Measurements from ENCODE around the gene SHKBP1.

SHKBP1 gene

DNA sequence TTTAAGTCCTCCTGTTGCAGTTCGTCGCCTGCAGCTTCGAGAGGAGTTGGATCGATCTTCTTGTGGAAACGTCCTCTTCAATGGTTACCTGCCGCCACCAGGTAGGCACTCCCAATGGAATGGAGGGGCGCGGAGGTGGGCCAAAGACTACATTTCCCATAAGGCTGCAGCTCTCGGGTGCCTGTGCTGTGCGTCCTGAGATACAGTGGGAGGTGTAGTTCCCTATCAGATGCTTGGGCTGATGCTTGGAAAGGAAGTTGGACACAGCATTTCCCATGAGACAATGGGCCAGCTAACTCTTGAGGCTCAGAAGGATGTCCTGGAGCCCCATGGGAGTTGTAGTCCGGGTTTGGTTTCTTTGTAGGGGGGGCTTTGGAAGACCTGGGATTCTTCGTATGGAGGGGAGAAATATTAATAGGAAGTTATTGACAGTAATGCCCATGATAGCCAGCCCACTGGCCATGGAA lies 1.8 kb downstream of the SHKBP1 start:
- no peak for DNase-seq (ENCODE audit: low read depth)
- H3K4me3 ChIP-seq (ENCODE audit: low read depth, low read length) = no peak overlapping the region
- no peak for TF ChIP-seq CTCF (IDR thresholded peaks at IDR 0.05; ENCODE audit: low read depth, low read length, missing control alignments)

- no peak for DNase-seq (ENCODE audit: low read depth)
- no peak overlapping the region for H3K4me3 ChIP-seq (ENCODE audit: low read depth, low read length)
- no peak for TF ChIP-seq CTCF (IDR thresholded peaks at IDR 0.05; ENCODE audit: low read depth, low read length, missing control alignments)
Observed at GRCh38 chr19:40580619-40581018, 3.9 kb downstream of the SHKBP1 start.

GRCh38 chr19:40581531-40581930 lies 4.9 kb downstream of the SHKBP1 start:
- H3K4me3 ChIP-seq (ENCODE audit: low read depth, low read length) = no peak overlapping the region
- no peak for TF ChIP-seq CTCF (IDR thresholded peaks at IDR 0.05; ENCODE audit: low read depth, low read length, missing control alignments)
- DNase-seq (ENCODE audit: low read depth) = no peak

- TF ChIP-seq CTCF (IDR thresholded peaks at IDR 0.05; ENCODE audit: low read depth, low read length, missing control alignments) = no peak
- H3K4me3 ChIP-seq (ENCODE audit: low read depth, low read length) = no peak overlapping the region
- DNase-seq (ENCODE audit: low read depth) = no peak
Observed at GRCh38 chr19:40582467-40582866, 5.8 kb downstream of the SHKBP1 start.

DNA sequence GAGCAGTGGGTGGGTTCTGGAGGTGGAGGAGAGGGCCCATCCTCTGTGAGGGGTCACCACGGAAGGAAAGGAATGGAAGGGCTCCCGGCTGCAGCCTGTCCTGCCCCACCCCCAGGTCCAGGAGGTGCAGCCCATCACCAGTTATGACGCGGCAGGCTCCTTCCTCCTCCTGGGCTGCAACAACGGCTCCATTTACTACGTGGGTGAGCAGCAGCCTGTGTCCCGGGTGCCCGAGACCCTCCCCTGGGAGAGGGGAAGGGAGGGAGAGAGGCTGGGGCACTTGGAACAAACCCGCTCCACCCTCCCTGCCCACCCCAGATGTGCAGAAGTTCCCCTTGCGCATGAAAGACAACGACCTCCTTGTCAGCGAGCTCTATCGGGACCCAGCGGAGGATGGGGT lies 6.6 kb downstream of the SHKBP1 start:
- DNase-seq (ENCODE audit: low read depth) = no peak
- TF ChIP-seq CTCF (IDR thresholded peaks at IDR 0.05; ENCODE audit: low read depth, low read length, missing control alignments) = no peak
- H3K4me3 ChIP-seq (ENCODE audit: low read depth, low read length) = no peak overlapping the region

GRCh38 chr19:40584007-40584406 lies 7.3 kb downstream of the SHKBP1 start:
- no peak for DNase-seq (ENCODE audit: low read depth)
- no peak overlapping the region for H3K4me3 ChIP-seq (ENCODE audit: low read depth, low read length)
- TF ChIP-seq CTCF (IDR thresholded peaks at IDR 0.05; ENCODE audit: low read depth, low read length, missing control alignments) = peak; percentile 44

DNA sequence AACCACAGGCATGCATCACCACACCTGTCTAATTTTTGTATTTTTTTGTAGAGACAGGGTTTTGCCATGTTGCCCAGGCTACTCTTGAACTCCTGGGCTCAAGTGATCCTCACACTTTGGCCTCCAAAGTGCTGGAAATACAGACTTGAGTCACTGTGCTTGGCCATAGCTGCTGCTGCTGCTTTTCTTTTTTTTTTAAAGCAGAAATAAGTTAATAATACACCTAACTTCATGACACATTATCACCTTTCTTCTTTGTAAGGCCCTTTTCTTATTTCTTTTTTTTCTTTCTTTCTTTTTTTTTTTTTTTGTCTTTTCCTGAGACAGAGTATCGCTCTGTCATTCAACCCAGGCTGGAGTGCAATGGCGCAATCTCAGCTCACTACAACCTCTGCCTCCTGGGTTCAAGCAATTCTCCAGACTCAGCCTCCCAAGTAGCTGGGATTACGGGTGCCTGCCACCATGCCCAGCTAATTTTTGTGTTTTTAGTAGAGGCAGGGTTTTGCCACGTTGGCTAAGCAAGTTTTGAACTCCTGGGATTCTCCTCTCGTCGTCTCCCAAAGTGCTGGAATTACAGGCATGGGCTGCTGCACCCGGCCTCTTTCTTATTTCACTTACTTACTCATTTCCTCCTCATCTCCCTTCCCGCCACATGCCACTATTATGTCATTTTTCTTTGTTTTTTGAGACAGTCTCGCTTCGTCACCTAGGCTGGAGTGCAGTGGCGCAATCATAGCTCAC lies 8.7 kb downstream of the SHKBP1 start:
- no peak overlapping the region for H3K4me3 ChIP-seq (ENCODE audit: low read depth, low read length)
- no peak for DNase-seq (ENCODE audit: low read depth)
- TF ChIP-seq CTCF (IDR thresholded peaks at IDR 0.05; ENCODE audit: low read depth, low read length, missing control alignments) = no peak
